MM.1S (cell line): ENCODE data around the gene EVA1C.
A peak's percentile ranks its signal among the peaks of the same experiment; 100 is the strongest.
"Not testable (repeated sequence)": the region's sequence is repeated elsewhere in the genome, so short reads cannot be mapped to it uniquely, and the experiment has no call there.

ENCODE experiments used
- DNase-seq: peaks from one replicate; pipeline ENCODE4 v3.0.0-alpha.2; 2015
- H2AFZ ChIP-seq: fragments of 300-600 bp; sonication (generic); 2 replicates; pipeline ENCODE4 v1.6.0; 2016; ENCODE audit warnings: antibody characterized with exemption, low read length
- H3F3A ChIP-seq: fragments of 300-600 bp; sonication (generic); 2 replicates; pipeline ENCODE4 v1.6.1; 2016; ENCODE audit warnings: mild to moderate bottlenecking, antibody characterized with exemption, low read length, moderate library complexity, mixed read lengths; ENCODE audit not compliant: insufficient read depth
- H3K27ac ChIP-seq: fragments of 300-600 bp; sonication (generic); 2 replicates; pipeline ENCODE4 v1.5.1; 2016; ENCODE audit warnings: mild to moderate bottlenecking, low read length
- H3K27me3 ChIP-seq: fragments of 300-600 bp; sonication (generic); replicated peaks from 2 replicates; pipeline ENCODE4 v1.6.0; 2016; ENCODE audit warnings: low read length; ENCODE audit not compliant: insufficient read depth
- H3K36me3 ChIP-seq: fragments of 300-600 bp; sonication (generic); replicated peaks from 2 replicates; pipeline ENCODE4 v1.6.1; 2016; ENCODE audit warnings: mild to moderate bottlenecking, low read length, mixed read lengths; ENCODE audit not compliant: insufficient read depth
- H3K4me1 ChIP-seq: fragments of 300-600 bp; sonication (generic); 2 replicates; pipeline ENCODE4 v1.6.1; 2016; ENCODE audit warnings: low read length, mixed read lengths
- H3K4me2 ChIP-seq: fragments of 300-600 bp; sonication (generic); 2 replicates; pipeline ENCODE4 v1.6.0; 2016; ENCODE audit warnings: low read depth, low read length
- H3K4me3 ChIP-seq: fragments of 300-600 bp; sonication (generic); 2 replicates; pipeline ENCODE4 v1.5.1; 2016; ENCODE audit warnings: low read length, mixed read lengths
- H3K79me2 ChIP-seq: fragments of 300-600 bp; sonication (generic); 2 replicates; pipeline ENCODE4 v1.6.1; 2016; ENCODE audit warnings: mixed run types, low read length, mixed read lengths
- H3K9ac ChIP-seq: fragments of 300-600 bp; sonication (generic); 2 replicates; pipeline ENCODE4 v1.6.1; 2016; ENCODE audit warnings: low read length, mixed read lengths
- H3K9me2 ChIP-seq: fragments of 300-600 bp; sonication (generic); replicated peaks from 2 replicates; pipeline ENCODE4 v1.6.1; 2016; ENCODE audit warnings: mild to moderate bottlenecking, low read length, mixed read lengths; ENCODE audit not compliant: insufficient read depth
- H3K9me3 ChIP-seq: fragments of 300-600 bp; sonication (generic); replicated peaks from 2 replicates; pipeline ENCODE4 v1.6.1; 2016; ENCODE audit warnings: mild to moderate bottlenecking, low read length, mixed read lengths; ENCODE audit not compliant: insufficient read depth
- H4K20me1 ChIP-seq: fragments of 300-600 bp; sonication (generic); 2 replicates; pipeline ENCODE4 v1.6.1; 2016; ENCODE audit warnings: mild to moderate bottlenecking, low read length, moderate library complexity, mixed read lengths; ENCODE audit not compliant: insufficient read depth
- CTCF ChIP-seq: fragments of 300-600 bp; sonication (generic); IDR thresholded peaks from 2 replicates; pipeline ENCODE4 v1.5.1; 2016; ENCODE audit warnings: antibody characterized with exemption, low read length, mixed read lengths
- EZH2 ChIP-seq: fragments of 300-600 bp; sonication (generic); optimal IDR thresholded peaks from 2 replicates; pipeline ENCODE3; 2017; ENCODE audit warnings: low read depth, mild to moderate bottlenecking, antibody characterized with exemption, low read length, mixed read lengths
- EZH2phosphoT487 ChIP-seq: fragments of 300-600 bp; sonication (generic); IDR thresholded peaks from 2 replicates; pipeline ENCODE4 v1.6.1; 2018; ENCODE audit warnings: antibody characterized with exemption, low read length

EVA1C gene

GRCh38 chr21:32539378-32539777 is 126.9 kb downstream of the EVA1C start:
- Histone ChIP-seq H3F3A (no peaks in the 10 kb centered on the region), H3K27me3 (no peaks in the 10 kb centered on the region), H3K9me3 (no peaks in the 10 kb centered on the region), H2AFZ (no peak overlapping the region), H3K9ac (no peak overlapping the region), H4K20me1 (no peaks in the 10 kb centered on the region), H3K4me3 (no peak overlapping the region), H3K4me1 (no peaks in the 10 kb centered on the region), H3K36me3 (no peaks in the 10 kb centered on the region), H3K27ac (no peak overlapping the region), H3K9me2 (no peaks in the 10 kb centered on the region), H3K4me2 (no peak overlapping the region), H3K79me2 (no peaks in the 10 kb centered on the region)
- DNase-seq, result no peak
- no peak for TF ChIP-seq EZH2phosphoT487
- TF ChIP-seq EZH2, result no peak
- TF ChIP-seq CTCF, result no peak

GRCh38 chr21:32543056-32543455 is 130.6 kb downstream of the EVA1C start:
- H4K20me1 ChIP-seq, H3K36me3 ChIP-seq, H3K9me2 ChIP-seq, H3K4me1 ChIP-seq, H3K4me2 ChIP-seq, H3K9me3 ChIP-seq, DNase-seq, H2AFZ ChIP-seq, H3F3A ChIP-seq, H3K9ac ChIP-seq, H3K4me3 ChIP-seq, H3K27me3 ChIP-seq, H3K27ac ChIP-seq, H3K79me2 ChIP-seq: not testable (repeated sequence)

GRCh38 chr21:32543975-32544374 is 131.5 kb downstream of the EVA1C start:
- H3K4me3 ChIP-seq, result no peak overlapping the region
- no peaks in the 10 kb centered on the region for H3K27me3 ChIP-seq
- H3K27ac ChIP-seq, result no peak overlapping the region
- no peaks in the 10 kb centered on the region for H4K20me1 ChIP-seq
- no peaks in the 10 kb centered on the region for H3K36me3 ChIP-seq
- no peaks in the 10 kb centered on the region for H3F3A ChIP-seq
- H3K4me1 ChIP-seq, result no peaks in the 10 kb centered on the region
- H3K9ac ChIP-seq, result no peak overlapping the region
- TF ChIP-seq EZH2phosphoT487 (no peak), CTCF (no peak)
- H2AFZ ChIP-seq, result no peak overlapping the region
- no peak overlapping the region for H3K4me2 ChIP-seq
- no peaks in the 10 kb centered on the region for H3K79me2 ChIP-seq
- peak; percentile 6 for DNase-seq
- no peaks in the 10 kb centered on the region for H3K9me3 ChIP-seq
- H3K9me2 ChIP-seq, result no peaks in the 10 kb centered on the region

DNA sequence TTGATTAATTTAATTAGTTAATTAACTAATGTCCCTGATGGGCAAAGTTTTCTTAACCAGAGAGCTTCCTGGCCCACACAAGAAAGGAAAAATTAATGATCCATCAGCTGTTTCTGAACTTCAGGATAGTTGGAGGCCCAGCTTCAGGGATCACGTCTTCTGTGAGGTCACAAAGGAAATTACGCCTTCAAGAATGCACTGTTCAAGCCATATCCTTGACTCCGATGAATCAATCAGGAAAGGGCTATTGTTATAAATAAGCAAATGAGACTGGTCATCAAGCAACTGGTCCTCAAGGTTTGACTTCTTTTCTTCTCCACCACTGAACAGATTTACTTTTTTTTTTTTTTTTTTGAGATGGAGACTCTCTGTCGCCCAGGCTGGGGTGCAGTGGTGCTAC is 132.2 kb downstream of the EVA1C start:
- no peak overlapping the region for H3K27ac ChIP-seq
- no peak overlapping the region for H3K4me2 ChIP-seq
- TF ChIP-seq EZH2 (no peak), EZH2phosphoT487 (no peak), CTCF (no peak)

More for the DNA sequence above, 132.2 kb downstream of the EVA1C start:
- Histone ChIP-seq H4K20me1 (no peaks in the 10 kb centered on the region), H3K9me3 (no peaks in the 10 kb centered on the region), H3K4me3 (no peak overlapping the region), H3K9ac (no peak overlapping the region), H3K27me3 (no peaks in the 10 kb centered on the region), H3K9me2 (no peaks in the 10 kb centered on the region), H3K36me3 (no peaks in the 10 kb centered on the region), H2AFZ (no peak overlapping the region), H3F3A (no peaks in the 10 kb centered on the region), H3K4me1 (no peaks in the 10 kb centered on the region), H3K79me2 (no peaks in the 10 kb centered on the region)
- peak; percentile 1 for DNase-seq
